ENCODE data around the gene ZNF234.
A peak's percentile ranks its signal among the peaks of the same experiment; 100 is the strongest.
"Not testable (repeated sequence)": the region's sequence is repeated elsewhere in the genome, so short reads cannot be mapped to it uniquely, and the experiment has no call there.

ZNF234 gene

DNA sequence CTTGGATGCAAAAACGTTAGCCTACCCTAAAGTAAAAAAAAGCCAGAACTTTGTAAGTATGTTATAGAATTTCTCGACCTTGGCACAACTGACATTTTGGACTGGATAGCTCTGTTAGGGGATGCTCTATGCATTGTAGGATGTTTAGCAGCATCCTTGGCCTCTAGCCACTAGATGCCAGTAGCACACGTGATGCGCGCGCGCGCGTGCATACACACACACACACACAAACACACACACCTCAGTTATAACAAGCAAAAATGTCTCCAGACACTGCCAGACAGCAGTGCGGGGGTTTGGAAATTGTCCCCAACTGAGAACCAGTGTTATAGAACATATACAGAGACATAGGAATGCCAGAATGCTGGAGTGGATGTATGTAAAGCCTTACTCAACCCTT, 40.8 kb downstream of the ZNF234 start:
- no peak for DNase-seq

DNA sequence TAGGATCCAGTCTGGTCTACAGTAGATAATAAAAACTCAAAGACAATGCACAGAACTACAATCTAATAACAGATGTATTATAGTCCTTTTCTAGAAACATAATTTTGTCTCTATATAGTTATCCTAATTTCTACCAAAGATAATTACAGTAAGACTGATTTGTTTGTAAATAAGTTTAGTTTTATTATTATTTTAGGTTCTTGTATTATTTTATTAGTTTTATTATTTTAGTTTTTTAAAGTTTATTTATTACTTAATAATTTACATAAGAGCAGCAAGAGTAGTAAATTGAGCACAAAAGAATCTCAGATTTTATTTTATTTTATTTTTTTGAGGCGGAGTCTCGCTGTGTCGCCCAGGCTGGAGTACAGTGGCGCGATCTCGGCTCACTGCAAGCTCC, 48.7 kb downstream of the ZNF234 start:
- DNase-seq = no peak

DNA sequence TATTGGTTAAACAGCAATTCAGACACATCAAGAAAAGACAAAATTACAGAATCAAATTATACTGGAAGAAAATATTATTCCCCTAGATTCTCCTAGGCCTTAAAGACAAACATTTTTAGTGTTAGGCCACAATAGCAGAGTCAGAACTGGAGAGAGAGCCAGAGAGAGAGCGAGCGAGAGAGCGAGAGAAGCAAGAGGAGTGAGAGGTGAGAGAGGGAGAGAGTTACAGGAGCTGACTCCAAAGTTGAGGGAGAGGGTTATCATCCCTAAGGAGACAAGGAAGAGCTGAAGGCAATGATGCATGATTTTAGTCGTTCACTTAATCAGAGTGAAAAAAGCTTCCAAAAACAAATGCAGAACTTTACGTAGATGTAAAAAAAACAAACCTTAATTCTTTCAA, 50.8 kb downstream of the ZNF234 start:
- DNase-seq = no peak

DNA sequence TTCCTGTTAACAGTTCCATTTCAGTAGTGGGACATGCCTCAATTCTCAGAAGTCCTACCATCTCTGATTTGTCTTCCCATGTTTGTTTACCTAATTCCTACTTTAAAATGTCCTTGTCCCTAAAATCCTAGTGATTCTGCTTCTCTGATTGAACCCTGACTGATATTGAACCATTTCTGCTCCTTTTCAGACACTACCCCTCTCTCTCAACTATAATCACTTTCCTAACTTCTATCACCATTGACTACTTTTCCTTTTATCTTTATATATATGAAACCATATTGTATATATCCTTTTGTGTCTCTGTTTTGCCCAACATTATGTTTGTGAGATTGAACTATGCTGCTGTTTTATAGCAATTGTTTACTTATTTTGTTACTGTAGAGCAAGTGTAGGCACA, 55.4 kb downstream of the ZNF234 start:
- DNase-seq = no peak

DNA sequence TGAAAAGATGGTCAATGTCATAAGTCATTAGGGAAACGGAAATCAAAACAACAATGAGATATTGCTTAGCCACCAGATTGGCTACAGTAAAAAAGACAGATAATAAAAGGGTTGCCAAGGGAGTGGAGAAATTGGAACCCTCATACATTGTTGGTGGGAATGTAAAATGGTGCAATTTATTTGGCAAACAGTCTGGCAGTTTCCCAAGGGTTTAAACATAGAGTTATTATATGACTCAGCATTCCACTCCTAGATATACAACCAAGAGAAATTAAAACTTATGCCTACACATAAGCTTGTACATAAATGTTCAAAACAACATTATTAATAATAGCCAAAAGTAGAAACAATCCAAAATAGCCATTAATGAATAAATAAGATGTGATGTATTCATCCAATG, 61.1 kb downstream of the ZNF234 start:
- DNase-seq = no peak

DNA sequence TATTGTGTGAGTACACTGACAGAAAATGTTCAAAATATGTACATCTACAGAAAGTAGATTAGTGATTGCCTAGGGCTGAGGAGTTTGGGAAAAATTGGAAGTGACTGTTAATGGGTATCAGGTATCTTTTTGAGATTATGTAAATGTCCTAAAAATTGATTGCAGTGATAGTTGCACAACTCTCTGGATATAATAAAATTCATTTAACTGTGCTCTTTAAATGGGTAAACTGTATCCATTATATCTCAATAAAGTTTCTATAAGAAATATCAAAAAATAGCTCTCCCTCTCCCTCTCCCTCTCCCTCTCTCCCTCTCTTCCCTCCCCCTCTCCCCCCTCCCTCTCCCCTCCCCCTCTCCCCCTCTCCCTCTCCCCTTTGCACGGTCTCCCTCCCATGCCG, 61.6 kb downstream of the ZNF234 start:
- no peak for DNase-seq

DNA sequence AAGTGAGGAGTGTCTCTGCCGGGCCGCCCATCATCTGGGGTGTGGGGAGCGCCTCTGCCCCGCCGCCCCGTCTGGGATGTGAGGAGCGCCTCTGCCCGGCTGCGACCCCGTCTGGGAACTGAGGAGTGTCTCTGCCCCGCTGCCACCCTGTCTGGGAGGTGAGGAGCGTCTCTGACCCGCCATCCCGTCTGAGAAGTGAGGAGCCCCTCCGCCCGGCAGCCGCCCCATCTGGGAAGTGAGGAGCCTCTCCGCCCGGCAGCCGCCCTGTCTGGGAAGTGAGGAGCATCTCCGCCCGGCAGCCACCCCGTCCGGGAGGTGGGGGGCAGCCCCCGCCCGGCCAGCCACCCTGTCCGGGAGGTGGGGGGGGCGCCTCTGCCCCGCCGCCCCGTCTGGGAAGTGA, 62.5 kb downstream of the ZNF234 start:
- not testable (repeated sequence) for DNase-seq

DNA sequence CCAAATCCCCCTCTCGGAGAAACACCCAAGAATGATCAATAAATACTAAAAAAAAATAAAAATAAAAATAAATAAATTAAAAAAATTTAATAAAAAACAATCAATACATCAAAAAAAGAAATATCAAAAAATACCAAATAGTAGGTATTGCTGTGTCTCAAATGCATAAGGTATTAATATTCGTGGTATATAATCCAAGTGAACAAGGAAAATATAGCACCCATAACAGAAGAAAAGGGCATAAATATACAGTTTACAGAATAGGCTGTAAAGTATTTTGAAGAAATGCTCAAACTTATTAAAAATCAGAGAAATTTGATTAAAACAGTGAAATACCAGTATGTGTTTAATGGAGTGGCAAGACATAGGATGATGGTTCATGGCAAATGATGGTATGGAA, 63.4 kb downstream of the ZNF234 start:
- no peak for DNase-seq

DNA sequence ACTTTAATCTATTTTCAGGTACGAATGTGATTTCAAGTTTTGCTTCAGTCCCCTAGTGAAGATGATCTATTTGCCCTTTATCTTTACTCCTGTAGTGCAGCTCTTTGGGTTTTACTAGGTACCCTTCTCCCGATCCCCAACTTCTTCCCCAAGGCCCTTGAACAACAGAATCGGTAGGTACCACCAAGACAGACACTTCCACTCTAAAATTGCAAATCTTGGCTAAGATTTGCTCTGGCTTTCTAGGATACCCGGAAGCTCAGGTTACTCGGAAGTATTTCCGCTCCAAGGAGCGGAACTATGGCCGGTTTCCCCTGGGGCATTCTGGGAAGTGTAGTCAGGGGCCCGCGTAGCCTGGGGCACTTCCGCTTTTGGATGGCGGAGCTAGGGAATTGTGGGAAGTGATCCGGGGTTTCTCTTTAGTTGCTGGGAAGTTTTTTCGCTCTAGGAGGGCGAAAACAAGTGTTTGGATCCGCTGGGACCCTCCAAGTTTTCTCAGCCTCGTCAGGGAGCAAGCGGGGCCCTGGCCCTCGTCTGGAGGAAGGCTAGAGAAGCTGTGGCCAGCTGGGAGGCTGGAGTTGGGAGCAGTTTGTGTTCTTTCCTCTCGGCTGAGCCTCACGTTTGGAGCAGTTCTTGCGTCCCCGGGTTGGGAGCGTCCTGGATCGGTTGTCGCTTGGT, 65.9 kb downstream of the ZNF234 start:
- DNase-seq = peak; percentile 86

All from stimulated activated CD4-positive, alpha-beta T cell treated with anti-CD3 and anti-CD28 coated beads, Interleukin-4, amount 100 ng/mL, for 24 hours (primary cell).